ENCODE data around the gene EGLN1.

The EGLN1 gene

DNA sequence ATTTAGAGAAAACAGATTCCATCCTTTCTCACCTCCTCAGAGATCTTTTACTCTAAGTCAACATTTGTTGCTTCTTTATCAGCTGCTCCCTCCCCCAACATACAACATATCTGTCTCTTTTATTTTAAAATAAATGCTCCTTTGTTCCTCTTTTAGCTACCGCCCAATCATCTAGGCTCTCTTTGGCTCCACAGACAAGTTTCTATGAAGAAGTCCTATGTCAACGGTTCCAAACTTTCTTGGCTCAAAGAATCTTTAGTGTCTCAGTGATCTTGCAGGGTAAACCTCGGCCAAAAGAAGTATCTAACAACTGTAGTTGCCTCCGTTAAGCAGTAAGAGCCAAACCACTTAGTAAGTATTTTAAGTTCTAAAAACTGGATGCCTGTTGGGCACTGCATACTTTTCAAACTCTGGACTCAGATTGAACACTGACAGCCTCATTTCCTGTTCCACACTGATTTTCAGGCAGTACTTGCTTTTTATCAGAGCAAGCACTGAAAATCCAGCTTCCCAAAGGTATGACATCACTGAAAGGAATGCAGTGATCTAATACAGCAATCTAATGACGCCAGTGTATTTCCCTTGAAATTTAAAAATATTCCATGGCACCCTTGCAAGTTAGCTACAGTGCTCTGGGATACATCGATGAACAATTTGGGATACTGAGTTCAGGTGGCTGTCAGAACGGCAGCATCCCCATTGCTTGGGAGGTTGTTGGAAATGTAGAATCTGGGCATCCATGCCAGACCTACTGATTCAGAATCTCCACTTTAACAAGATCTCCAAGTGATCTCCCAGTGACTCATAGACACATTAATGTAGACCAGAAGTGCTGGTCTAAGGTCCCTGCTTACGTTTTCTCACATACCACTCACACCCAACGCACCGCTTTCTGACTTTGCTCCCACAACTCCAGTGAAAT is 26.8 kb downstream of the EGLN1 start:
- no peak for DNase-seq

DNA sequence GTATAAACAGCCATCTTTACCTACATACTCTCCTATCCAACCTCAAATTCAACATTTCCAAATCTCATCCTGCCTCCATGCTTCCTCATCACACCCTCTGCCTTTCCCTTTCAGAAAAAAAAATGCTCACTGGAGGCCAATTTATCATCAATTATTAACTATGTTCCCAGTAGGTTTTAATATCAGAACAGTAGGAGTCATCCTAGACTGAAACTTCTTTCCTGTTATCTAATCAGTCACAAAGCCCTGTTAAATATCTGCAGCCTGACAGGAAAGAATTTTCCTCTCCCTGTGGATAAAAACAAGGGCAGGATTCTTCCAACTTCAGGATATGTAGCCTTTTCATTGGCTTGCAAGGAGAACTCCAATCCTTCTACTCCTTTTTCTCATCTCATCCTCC is 28.4 kb downstream of the EGLN1 start:
- DNase-seq = no peak

DNA sequence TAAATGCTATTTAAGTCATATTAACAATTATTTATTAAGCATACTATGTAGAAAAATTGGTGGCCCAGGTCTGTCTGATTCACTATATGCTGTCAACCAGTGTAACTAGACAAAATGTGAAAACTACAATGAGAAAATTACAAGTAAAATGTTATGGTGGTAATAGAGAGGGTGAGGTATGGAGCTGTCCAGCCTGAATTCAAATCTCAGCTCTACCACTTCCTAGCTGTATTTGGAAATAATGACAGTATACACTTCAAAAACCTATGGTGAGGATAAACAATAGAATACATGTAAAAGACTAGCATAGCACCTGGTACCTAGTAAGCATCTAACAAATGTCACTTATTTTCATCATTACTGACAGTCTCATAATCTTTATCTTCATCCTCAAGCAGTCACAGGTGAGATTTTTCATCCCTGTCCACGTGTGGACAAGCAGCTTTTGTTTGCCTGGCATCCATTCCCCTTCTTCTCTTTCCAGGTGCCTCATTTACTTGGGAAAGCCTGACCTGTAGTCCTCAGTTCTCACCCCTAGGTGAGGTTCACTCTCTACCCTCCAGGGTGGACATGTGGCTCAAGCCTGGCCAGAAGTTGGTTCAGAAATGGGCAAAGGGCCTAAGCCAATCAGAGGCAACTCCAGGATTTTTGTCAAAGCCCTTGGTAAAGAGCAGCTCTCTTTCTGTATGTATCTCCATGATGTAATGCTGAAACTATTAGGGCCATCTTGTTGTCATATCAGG is 29.5 kb downstream of the EGLN1 start:
- DNase-seq = no peak

DNA sequence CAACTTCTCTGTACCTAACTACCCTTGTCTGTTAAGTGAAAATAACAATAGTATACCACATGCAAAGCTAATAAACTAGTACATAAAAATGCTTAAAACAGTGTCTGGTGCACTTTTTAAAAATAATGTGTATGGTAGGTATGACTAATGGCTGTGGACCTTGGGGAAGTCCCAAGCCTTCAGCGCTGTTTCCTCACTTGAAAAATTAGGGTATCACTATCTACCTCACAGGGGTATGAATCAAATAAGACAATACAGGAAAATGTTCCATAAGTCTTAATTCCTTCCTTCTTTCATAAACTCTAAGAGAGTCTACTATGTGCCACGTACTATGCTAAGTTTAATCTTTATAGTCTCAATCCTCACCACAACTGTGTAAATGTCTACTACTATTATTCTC is 32.0 kb downstream of the EGLN1 start:
- DNase-seq = no peak

DNA sequence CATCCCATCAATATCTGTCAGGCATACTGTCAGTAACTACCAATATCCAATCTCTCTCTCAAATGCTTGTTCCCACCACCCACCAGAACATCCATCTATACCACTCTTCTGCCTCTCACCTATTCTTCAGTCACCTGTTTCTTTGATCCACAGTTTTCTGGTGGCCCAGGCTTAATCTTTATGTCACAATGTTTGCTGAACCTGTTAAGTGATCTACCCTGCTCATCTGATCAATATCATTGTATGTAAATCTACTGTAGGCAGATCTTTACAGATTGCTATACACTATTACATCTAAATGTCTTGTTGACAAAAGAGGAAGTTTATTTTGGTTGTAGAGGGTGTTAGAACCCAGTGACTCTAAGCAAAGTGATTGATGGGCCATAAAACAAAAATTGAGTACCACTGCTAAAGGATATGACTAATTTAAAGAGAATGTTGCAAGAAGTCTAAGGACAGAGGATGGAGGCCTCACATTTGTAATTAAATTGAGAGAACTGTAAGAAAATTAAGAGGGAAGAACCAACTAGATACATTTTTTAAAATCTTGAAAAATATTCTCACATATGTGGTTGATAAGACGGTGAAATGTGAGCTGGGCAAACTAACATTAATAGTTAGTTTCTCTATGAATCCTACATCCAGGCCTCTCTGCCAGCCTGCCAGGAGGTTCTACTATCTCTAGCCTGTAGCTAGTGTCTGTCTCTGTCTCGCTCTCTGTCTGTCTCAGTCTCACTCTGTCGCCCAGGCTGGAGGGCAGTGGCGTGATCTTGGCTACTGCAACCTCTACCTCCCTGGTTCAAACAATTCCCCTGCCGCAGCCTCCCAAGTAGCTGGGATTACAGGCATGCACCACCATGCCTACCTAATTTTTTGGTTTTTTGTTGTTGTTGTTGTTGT is 34.1 kb downstream of the EGLN1 start:
- no peak for DNase-seq

DNA sequence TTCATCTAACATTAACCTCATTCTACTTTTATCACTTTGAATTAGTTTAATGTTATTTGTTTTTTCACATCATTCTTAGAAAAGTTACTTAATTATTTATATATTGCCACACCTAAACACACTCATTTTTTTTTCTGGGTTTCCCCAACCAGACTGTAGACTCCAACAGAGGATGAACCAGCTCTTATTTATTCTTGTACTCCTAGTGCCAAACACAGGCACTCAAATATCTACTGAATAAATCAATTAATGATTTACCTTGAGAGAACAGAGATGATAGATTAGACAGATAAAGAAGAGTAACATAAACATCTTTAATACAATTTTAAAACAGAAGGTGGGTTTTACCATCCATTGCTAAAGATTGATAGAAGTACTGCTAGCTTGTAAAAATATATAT is 35.6 kb downstream of the EGLN1 start:
- DNase-seq = no peak

DNA sequence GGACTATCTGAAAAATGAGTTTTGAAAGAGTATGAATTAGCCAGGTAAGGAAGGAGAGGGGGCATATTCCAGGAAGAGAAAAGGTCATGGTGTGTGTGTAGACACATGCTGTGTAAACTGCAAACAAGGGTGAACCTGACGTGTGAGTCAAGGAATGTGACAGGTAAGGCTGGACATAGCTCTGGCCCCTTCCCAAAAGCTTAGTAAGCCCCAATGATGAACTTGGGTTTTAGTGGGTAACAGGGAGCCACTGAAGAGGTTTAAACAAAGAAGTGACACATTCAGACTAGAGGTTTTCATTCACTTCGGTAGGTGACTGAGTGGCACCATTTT is 36.7 kb downstream of the EGLN1 start:
- DNase-seq = no peak

DNA sequence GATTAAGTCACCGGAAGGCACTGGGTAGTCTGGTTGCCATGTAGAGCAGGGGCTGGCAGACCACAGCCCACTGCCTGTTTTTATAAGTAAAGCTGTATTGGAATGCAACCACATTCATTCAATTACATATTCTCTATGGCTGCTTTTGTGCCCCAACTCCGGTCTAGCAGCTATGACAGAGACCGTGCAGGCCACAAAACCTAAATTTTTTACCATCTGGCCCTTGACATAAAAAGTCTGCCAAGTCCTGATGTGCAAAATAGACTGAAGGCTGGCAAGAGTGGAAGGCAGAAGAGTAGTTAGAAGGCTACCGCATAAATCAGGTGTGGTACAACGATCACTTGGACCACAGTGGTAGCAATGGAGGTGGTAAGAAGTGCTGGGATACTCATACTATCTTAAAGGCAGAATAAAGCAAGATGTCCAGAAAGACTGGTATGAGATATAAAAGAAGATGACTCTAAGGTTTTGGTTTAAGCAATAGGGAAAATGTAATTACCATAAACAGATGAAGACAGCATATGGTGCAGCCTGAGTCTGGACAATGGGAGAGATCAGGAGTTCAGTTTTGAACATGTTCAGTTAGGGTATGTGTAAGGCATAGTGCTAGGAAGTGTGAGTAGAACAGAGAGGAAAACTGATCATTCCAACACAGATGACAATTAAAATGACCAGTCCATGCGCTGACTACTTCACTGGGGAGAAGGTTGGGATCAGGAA is 37.2 kb downstream of the EGLN1 start:
- no peak for DNase-seq

DNA sequence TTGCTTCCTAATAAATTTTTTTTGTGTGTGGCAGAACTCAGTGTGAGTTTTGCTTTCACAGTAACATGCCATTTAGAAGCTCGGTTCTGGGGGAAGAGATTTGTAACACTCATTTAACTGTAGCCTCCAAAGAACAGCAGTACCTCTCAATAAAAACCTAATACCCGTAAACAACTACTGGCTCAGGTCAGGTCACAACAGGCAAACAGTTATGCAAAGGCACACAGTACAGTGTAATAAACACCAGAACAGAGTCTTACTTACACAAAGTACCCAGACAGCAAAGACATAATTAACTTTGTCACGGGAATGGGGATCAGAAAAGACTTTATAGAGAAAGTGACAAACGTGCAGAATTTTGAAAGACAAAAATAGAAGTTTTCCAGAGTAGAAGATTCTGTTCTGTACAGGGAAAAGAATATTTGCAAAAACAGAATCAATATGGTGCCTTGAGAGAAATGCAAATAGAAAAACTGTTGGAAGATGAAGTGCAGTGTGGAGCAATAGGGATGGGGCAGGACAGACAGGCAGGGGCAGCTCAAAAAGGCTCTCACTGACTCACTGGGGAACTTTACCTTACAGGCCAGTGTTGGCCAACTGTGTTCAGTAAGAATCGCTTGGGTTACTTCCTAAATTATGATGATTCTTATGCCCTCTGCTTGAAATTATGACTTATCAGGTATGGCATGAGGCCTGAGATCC is 38.8 kb downstream of the EGLN1 start:
- DNase-seq = no peak

DNA sequence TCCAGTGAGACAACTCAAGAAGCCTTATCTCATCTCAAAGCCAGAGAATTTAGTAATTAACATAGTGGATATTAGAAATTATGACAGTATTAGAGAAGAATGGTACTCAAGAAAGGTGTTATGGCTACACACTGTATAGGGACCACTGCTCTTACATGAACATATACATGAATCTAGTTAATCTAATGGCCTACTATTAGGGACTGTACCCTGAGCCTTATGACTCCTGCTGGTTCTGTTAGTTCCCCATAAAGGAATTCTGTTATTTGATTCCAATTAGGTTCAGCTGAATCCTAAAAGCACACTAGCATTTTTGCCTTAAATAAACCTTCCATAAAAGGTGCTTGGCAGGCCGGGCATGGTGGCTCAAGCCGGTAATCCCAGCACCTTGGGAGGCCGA is 39.7 kb downstream of the EGLN1 start:
- DNase-seq = no peak

DNA sequence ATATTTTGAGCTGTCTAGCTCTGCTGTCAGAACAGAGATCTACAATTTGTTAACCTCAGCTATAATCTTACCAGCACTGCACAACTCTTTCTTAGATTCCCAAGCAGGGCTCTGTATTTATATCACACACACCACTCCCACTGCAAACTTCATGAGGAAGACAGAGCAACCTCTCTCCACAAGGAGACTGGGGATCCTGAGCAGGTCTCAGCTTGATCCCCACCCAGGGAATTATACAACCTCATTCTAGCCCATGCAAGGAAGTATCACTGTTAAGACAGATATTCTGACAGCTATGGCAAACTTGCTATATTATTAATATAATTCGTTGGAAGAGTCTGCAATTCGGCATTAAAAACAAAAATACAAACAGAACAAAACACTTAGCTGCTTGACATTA is 40.4 kb downstream of the EGLN1 start:
- no peak for DNase-seq

DNA sequence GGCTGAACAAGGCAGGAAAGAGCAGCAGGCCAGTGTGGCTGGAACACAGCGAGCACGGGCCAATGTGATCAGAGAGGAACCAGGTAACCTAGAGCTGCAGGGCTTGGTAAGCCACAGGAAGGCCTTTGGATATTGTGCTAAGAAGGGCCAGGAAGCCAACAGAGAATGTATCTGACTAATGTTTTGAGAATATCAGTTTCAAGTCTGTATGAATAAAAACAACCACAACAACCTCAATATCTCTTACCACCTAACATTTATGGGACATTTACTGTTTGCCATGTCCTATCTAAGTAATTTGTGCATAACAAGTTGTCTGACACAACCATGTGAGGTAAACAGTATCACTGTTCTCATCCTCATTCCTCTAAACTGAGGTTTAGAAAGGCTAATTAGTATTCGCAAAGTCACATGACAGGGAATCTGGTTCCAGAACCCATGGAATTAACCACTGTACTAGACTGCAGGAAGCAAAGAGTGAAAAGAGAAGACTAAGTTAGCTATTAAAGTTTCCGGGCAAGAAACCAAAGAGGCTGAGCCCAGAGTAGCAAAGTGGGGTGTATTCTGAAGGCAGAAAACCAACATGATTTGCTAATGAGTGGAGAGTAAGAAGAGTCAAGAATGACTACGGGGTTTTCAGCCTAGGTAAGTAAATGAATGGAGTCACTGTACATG is 45.1 kb downstream of the EGLN1 start:
- DNase-seq = no peak

DNA sequence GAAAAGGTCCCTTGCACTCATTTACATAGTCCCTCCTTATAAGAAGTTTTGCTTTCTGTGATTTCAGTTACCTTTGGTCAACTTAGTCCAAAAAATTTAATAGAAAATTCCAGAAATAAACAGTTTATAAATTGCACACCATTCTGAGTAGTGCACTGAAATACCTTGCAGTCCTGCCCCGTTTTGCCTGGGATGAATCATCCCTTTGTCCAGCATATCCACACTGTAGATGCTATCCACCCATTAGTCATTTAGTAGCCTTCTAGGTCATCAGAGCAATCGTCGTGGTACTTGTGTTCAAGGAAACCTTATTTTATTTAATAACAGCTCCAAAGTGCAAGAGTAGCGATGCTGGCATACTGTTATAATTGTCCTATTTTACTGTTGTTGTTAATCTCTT is 46.0 kb downstream of the EGLN1 start:
- no peak for DNase-seq

DNA sequence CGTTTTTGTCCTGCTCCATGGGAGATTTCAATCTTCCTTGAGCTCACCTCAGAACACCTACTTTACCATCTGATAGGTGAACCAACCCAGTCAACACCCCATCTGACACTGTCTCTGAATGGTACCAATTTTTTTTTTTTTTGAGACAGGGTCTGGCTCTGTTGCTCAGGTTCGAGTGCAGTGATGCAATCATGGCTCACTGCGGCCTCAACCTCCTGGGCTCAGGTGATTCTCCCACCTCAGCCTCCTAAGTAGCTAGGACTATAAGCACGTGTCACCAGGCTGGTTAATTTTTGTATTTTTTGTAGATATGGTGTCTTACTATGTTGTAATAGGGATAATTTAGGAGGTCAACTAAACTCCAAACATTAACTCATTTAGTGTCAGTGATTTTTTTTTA is 47.7 kb downstream of the EGLN1 start:
- no peak for DNase-seq

DNA sequence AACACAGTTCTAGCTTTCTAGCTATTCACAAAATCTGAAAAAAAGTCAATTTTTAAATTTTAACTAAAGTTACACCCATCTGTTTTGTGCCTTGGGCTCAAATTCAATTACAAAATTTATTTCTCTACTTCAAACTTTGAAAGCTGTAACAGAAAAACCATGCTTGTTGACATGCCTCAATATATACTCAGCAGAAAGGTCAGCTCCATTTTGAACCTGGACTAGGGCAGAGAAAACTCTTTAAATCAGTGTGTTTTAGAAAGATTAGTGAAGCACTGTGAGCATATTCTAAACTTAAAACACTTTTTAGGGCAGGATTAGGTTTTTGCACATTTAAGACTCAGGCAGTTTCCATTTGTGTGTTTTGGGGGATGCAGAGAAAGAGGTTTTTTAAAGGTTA is 49.6 kb downstream of the EGLN1 start:
- no peak for DNase-seq

DNA sequence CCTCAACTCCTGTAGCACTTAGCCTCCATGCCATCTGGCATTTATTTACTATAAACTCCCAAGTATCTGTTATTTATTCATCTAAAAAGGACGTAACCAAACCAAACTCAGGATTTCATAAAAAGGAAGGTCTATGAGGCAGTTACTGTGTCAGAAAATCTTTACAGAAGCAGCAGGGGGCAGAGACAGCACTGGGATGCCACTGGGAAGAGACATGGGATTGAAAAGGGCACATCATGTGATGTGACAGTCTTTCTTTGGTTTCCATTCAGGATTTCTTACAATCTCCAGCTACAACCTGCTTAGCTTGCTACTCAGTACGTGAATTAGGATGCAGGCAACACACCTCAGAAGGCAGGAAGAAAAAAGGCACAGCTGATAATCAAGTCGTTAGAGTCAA is 52.8 kb downstream of the EGLN1 start:
- no peak for DNase-seq

DNA sequence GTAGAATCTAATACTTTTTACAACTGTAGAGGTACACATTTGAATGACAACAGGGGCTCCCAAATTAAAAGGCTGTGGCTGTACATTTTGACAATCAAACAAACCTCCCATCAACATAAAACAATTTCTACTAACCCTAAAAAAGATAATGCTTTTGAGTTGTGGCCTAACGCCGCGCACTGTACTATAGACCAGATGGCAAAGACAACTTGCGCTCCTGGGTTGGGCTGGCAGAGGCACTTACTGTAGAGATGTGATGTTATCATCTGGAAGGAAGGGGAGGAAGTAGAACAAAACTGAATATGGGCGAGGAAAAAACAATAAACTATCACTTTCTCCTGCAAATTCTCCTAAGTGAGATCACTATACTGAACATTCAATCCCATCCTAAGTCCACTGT is 57.9 kb downstream of the EGLN1 start:
- DNase-seq = no peak

DNA sequence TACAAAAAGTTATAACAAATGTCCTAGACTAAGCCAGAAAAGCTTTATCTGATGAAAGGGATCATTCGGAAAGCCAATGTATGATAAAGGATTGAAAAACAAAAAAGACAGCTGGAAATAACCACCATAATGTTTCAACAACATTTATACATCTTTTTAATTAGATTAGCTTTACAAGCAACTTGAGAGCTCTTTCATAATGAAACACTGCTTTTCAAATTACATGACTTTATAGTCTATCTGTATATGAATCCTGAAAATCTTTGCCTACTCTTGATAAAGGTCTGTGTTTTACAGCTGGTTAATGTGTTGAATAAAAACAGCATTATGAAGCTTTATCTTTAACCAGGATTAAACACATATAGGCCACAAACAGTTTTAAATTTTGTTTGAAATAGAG is 58.5 kb downstream of the EGLN1 start:
- no peak for DNase-seq

DNA sequence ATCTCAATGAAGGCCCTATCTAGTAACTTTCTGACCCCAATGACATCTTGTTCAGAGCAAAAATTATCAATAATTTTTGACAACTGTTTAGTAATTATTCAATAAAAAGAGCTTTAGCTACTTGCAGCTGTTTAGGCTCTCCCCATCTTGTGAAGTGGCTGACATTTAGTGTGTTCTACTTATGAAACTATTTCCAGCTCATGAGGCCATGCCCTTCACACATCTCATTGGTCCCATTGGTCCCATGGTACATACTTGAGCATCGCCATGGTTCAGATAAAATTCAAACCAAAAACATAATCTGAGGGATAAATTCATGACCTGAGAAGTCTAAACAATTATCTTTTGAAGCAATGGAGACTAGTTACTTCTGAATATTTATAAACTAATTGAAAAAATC is 59.8 kb downstream of the EGLN1 start:
- DNase-seq = no peak

DNA sequence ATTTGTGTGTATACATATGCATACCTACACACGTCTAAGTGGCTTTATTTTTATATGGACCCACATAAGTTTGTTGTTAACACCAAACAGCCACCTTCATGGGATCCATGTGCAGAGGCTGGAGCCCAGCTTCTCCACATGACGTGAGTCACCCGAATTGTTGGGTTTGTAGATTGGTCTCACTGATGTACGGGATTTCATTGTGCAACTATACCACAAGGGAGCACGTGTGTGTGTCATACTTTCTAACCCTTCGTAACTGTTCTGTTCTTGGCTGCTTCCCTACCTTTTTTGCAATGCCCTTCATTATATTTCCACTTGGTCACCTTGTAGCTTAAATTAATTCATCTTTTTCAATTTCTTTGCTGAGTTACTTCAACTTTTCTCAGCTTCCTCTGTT is 63.0 kb downstream of the EGLN1 start:
- no peak for DNase-seq

DNA sequence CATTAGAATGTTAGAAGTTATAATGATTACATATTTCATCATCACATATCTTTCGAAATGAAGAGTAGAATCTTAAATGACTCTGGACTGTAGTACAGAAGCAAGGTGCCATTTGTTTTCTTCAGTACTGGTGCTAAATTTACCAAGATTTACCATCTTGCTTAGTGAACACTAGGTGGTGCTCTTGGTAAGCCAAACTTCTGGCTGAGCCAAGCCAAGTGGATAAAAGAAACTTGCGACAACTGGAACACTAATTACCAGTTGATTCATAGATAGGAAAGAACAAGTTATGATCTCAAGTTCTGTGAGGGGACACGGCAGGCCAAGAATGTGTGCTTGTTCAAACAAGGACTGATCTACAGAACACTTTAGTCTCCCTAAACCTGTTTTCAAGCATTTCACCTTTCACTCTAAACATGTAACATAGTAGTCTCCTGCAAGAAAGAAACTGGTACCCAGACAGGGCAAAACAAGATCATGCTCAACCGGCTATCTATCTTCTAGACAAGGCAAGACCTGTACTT is 64.2 kb downstream of the EGLN1 start:
- DNase-seq = peak; percentile 45

Measured in CD4-positive, alpha-beta T cell treated with Interleukin-6 for 4 hours (primary cell).